Peyer's patch (tissue), 4 donors: Measurements from ENCODE around the gene SHROOM2. TPM values are rescaled to one million over a fixed set of nuclear protein-coding genes. Genes with fewer than 3 reads are reported as not detected.
"Not testable (repeated sequence)": the region's sequence is repeated elsewhere in the genome, so short reads cannot be mapped to it uniquely, and the experiment has no call there.

Experiments
- DNase-seq, 3 donors: peaks; one replicate each; pipeline ENCODE4 v3.0.0-alpha.2; 2017 to 2019
- H3K27ac ChIP-seq, 4 donors: fragments of 200-600 bp; sonication (generic); one replicate each; pipeline ENCODE4 v1.5.1; 2016 to 2019
- H3K27me3 ChIP-seq, 2 donors: fragments of 200-600 bp; sonication (generic); one replicate each; pipeline ENCODE4 v1.5.1; 2019
- H3K36me3 ChIP-seq, 3 donors: fragments of 200-600 bp; sonication (generic); one replicate each; pipeline ENCODE4 v1.5.1; 2016 to 2019
- H3K4me1 ChIP-seq, 4 donors: fragments of 200-600 bp; sonication (generic); one replicate each; pipeline ENCODE4 v1.5.1; 2016 to 2019
- H3K4me3 ChIP-seq, 4 donors: fragments of 200-600 bp; sonication (generic); 1 replicate in 3 of 4; 2 replicates in 1 of 4; pipeline ENCODE4 v1.5.1; 2016 to 2019; ENCODE audit warnings: mild to moderate bottlenecking in 1 of 4
- H3K9me3 ChIP-seq, 4 donors: fragments of 200-600 bp; sonication (generic); one replicate each; pipeline ENCODE4 v1.5.1; 2016 to 2019; ENCODE audit warnings: mild to moderate bottlenecking in 1 of 4
- CTCF ChIP-seq, 6 experiments: fragments of 450-650 bp in 4 of 6; fragments of 200-600 bp in 2 of 6; sonication (generic) in 1 of 6; IDR thresholded peaks; one replicate each; pipeline ENCODE4 v1.5.1; 2017 to 2019; ENCODE audit warnings: antibody characterized with exemption in 6 of 6, mild to moderate bottlenecking in 3 of 6, moderate library complexity in 1 of 6
- POLR2A ChIP-seq, 2 donors: fragments of 450-650 bp; IDR thresholded peaks; one replicate each; pipeline ENCODE4 v1.5.1; 2017; ENCODE audit warnings: antibody characterized with exemption in 2 of 2, mild to moderate bottlenecking in 2 of 2, moderate library complexity in 2 of 2
- total RNA-seq, 4 donors: library from RNA; depleted of rRNA; stranded (reverse); fragments of >200 nt; gene quantifications; one replicate each; pipeline ENCODE4 v1.1.0, GENCODE V29; 2016

The SHROOM2 gene
- total RNA-seq, 4 donors from 2014 or later: 1.8 to 7.4 (median 3.3) TPM

GRCh38 chrX:9759337-9759736, 26.9 kb upstream of the SHROOM2 start:
- TF ChIP-seq POLR2A (IDR thresholded peaks at IDR 0.05): no peak
- Histone ChIP-seq H3K4me3 (no peak overlapping the region), H3K4me1 (no peaks in the 10 kb centered on the region), H3K27me3 (no peaks in the 10 kb centered on the region), H3K27ac (no peak overlapping the region), H3K36me3 (no peaks in the 10 kb centered on the region), H3K9me3 (no peaks in the 10 kb centered on the region)
- no peak for DNase-seq

GRCh38 chrX:9765072-9765736, 21.0 kb upstream of the SHROOM2 start:
- DNase-seq: no peak
- no peak overlapping the region for H3K4me3 ChIP-seq
- no peaks in the 10 kb centered on the region for H3K9me3 ChIP-seq
- no peak for TF ChIP-seq POLR2A (IDR thresholded peaks at IDR 0.05)
- TF ChIP-seq CTCF (IDR thresholded peaks at IDR 0.05): no peak
- H3K4me1 ChIP-seq: no peaks in the 10 kb centered on the region
- H3K36me3 ChIP-seq: no peaks in the 10 kb centered on the region
- H3K27ac ChIP-seq: no peak overlapping the region
- H3K27me3 ChIP-seq: no peaks in the 10 kb centered on the region

- DNase-seq: no peak
- TF ChIP-seq POLR2A (IDR thresholded peaks at IDR 0.05) (no peak), CTCF (IDR thresholded peaks at IDR 0.05) (no peak)
- no peaks in the 10 kb centered on the region for H3K4me1 ChIP-seq
- no peak within 1 kb of the TSS for H3K27ac ChIP-seq
- no peak within 1 kb of the TSS for H3K4me3 ChIP-seq
- no peaks in the 10 kb centered on the region for H3K36me3 ChIP-seq
- H3K9me3 ChIP-seq: no peaks in the 10 kb centered on the region
- H3K27me3 ChIP-seq: no peaks in the 10 kb centered on the region
Observed at GRCh38 chrX:9765737-9766097, 20.5 kb upstream of the SHROOM2 start, which contains the start of gene GPR143. Gene GPR143 (minus strand): TSS chrX:9765847. CDS start chrX:9765817, 30 bp downstream.

GRCh38 chrX:9767375-9767774, 18.9 kb upstream of the SHROOM2 start:
- no peak for DNase-seq
- Histone ChIP-seq H3K4me1 (no peaks in the 10 kb centered on the region), H3K36me3 (no peaks in the 10 kb centered on the region), H3K27me3 (no peaks in the 10 kb centered on the region), H3K4me3 (no peak overlapping the region), H3K9me3 (no peaks in the 10 kb centered on the region), H3K27ac (no peak overlapping the region)
- no peak for TF ChIP-seq POLR2A (IDR thresholded peaks at IDR 0.05)
- TF ChIP-seq CTCF (IDR thresholded peaks at IDR 0.05): no peak

GRCh38 chrX:9768321-9768839, 17.8 kb upstream of the SHROOM2 start:
- H3K36me3 ChIP-seq, H3K27ac ChIP-seq, H3K4me3 ChIP-seq, H3K9me3 ChIP-seq, H3K27me3 ChIP-seq, H3K4me1 ChIP-seq, DNase-seq: not testable (repeated sequence)

- Histone ChIP-seq H3K27me3 (no peaks in the 10 kb centered on the region), H3K9me3 (no peaks in the 10 kb centered on the region), H3K4me3 (no peak overlapping the region), H3K36me3 (no peaks in the 10 kb centered on the region), H3K4me1 (no peaks in the 10 kb centered on the region), H3K27ac (no peak overlapping the region)
- no peak for DNase-seq
- no peak for TF ChIP-seq CTCF (IDR thresholded peaks at IDR 0.05)
- no peak for TF ChIP-seq POLR2A (IDR thresholded peaks at IDR 0.05)
Observed at GRCh38 chrX:9770319-9770718, 15.9 kb upstream of the SHROOM2 start.

GRCh38 chrX:9772943-9773342, 13.3 kb upstream of the SHROOM2 start:
- Histone ChIP-seq H3K27ac (no peak overlapping the region), H3K36me3 (no peaks in the 10 kb centered on the region), H3K4me1 (no peaks in the 10 kb centered on the region), H3K27me3 (no peaks in the 10 kb centered on the region), H3K4me3 (no peak overlapping the region), H3K9me3 (no peaks in the 10 kb centered on the region)
- TF ChIP-seq CTCF (IDR thresholded peaks at IDR 0.05) (no peak), POLR2A (IDR thresholded peaks at IDR 0.05) (no peak)
- no peak for DNase-seq
